DMS153 (cell line): ENCODE measurements around the gene KRTAP2-1.
"Not testable (repeated sequence)": the region's sequence is repeated elsewhere in the genome, so short reads cannot be mapped to it uniquely, and the experiment has no call there.

Experiments used
- DNase-seq: peaks from one replicate; lab custom pipeline; 2025; lab: John Stamatoyannopoulos, UW

KRTAP2-1 gene

GRCh38 chr17:41057547-41057946 is 10.4 kb upstream of the KRTAP2-1 start:
- DNase-seq, result no peak

GRCh38 chr17:41055130-41055529 is 8.0 kb upstream of the KRTAP2-1 start, which contains the start of gene KRTAP2-2:
Gene KRTAP2-2 (minus strand): TSS chr17:41055230. CDS start chr17:41055211, 19 bp downstream.
- DNase-seq, result not testable (repeated sequence)

- DNase-seq, result not testable (repeated sequence)
Observed at GRCh38 chr17:41054556-41054955, 7.4 kb upstream of the KRTAP2-1 start.

GRCh38 chr17:41054025-41054424 is 6.9 kb upstream of the KRTAP2-1 start:
- no peak for DNase-seq

- DNase-seq, result no peak
Observed at GRCh38 chr17:41052566-41052965, 5.5 kb upstream of the KRTAP2-1 start.

- DNase-seq, result no peak
Observed at GRCh38 chr17:41049110-41049509, 2.0 kb upstream of the KRTAP2-1 start.

- DNase-seq, result no peak
Observed at GRCh38 chr17:41048441-41048840, 1.3 kb upstream of the KRTAP2-1 start.

- DNase-seq, result no peak
Observed at GRCh38 chr17:41042953-41043352, 4.2 kb downstream of the KRTAP2-1 start.

GRCh38 chr17:41040783-41041571 is 6.1 kb downstream of the KRTAP2-1 start, which contains the start of gene KRTAP1-1:
Gene KRTAP1-1 (minus strand): TSS chr17:41041450. CDS start chr17:41041397, 53 bp downstream.
- DNase-seq, result not testable (repeated sequence)

GRCh38 chr17:41037853-41038350 is 9.2 kb downstream of the KRTAP2-1 start:
- DNase-seq, result no peak

- peak; percentile 36 for DNase-seq
Observed at GRCh38 chr17:41034346-41034935, 12.7 kb downstream of the KRTAP2-1 start, which contains the start of gene KRTAP1-3. Gene KRTAP1-3 (minus strand): TSS chr17:41034874. CDS start chr17:41034821, 53 bp downstream.

- no peak for DNase-seq
Observed at GRCh38 chr17:41029633-41030245, 17.4 kb downstream of the KRTAP2-1 start, which contains the start of gene KRTAP1-4. Gene KRTAP1-4 (minus strand): TSS chr17:41030195. CDS start chr17:41030078, 117 bp downstream.

GRCh38 chr17:41026715-41027471 is 20.2 kb downstream of the KRTAP2-1 start, which contains the start of gene KRTAP1-5:
Gene KRTAP1-5 (minus strand): TSS chr17:41027208. CDS start chr17:41027155, 53 bp downstream.
- DNase-seq, result no peak

- no peak for DNase-seq
Observed at GRCh38 chr17:41024697-41025096, 22.4 kb downstream of the KRTAP2-1 start.

- DNase-seq, result no peak
Observed at GRCh38 chr17:41020336-41020735, 26.8 kb downstream of the KRTAP2-1 start.

- DNase-seq, result no peak
Observed at GRCh38 chr17:41019415-41019814, 27.7 kb downstream of the KRTAP2-1 start.

- DNase-seq, result no peak
Observed at GRCh38 chr17:41018541-41018940, 28.6 kb downstream of the KRTAP2-1 start.

- no peak for DNase-seq
Observed at GRCh38 chr17:41016578-41017215, 30.4 kb downstream of the KRTAP2-1 start.

GRCh38 chr17:41015454-41015853 is 31.7 kb downstream of the KRTAP2-1 start:
- DNase-seq, result no peak

GRCh38 chr17:41013606-41014005 is 33.5 kb downstream of the KRTAP2-1 start:
- no peak for DNase-seq

- DNase-seq, result no peak
Observed at GRCh38 chr17:41013181-41013580, 33.9 kb downstream of the KRTAP2-1 start.
